ENCODE results near the gene CREBBP. TPM values are rescaled to one million over a fixed set of nuclear protein-coding genes. Genes with fewer than 3 reads are reported as not detected.

Gene CREBBP
- total RNA-seq, 1 donor: 28.2 TPM

GRCh38 chr16:3881499-3881990, 1.0 kb upstream of the CREBBP start:
- no peak for DNase-seq (ENCODE audit: insufficient read length, low spot score, missing footprints)
- Histone ChIP-seq H3K4me2 (ENCODE audit: insufficient read depth, low read length) (peak overlapping the region; percentile 83), H3K9me3 (ENCODE audit: low read depth, low read length) (no peaks in the 10 kb centered on the region), H3K4me3 (ENCODE audit: insufficient read depth, low read length) (peak overlapping the region; percentile 84), H2AFZ (ENCODE audit: low read length) (peak overlapping the region; percentile 89), H3K4me1 (ENCODE audit: insufficient read depth, low read length) (peaks cover 20% of the 10 kb centered on the region), H4K20me1 (ENCODE audit: insufficient read depth, low read length) (peaks cover 30% of the 10 kb centered on the region), H3K36me3 (ENCODE audit: insufficient read depth, low read length) (peaks cover 4% of the 10 kb centered on the region), H3K79me2 (ENCODE audit: insufficient read depth, low read length) (peaks cover 33% of the 10 kb centered on the region), H3K27ac (ENCODE audit: low read depth, low read length) (no peak overlapping the region), H3K27me3 (ENCODE audit: insufficient read depth, low read length) (no peaks in the 10 kb centered on the region)
- TF ChIP-seq CTCF (IDR thresholded peaks at IDR 0.05; ENCODE audit: extremely low read depth, low read depth, low read length): no peak

DNA sequence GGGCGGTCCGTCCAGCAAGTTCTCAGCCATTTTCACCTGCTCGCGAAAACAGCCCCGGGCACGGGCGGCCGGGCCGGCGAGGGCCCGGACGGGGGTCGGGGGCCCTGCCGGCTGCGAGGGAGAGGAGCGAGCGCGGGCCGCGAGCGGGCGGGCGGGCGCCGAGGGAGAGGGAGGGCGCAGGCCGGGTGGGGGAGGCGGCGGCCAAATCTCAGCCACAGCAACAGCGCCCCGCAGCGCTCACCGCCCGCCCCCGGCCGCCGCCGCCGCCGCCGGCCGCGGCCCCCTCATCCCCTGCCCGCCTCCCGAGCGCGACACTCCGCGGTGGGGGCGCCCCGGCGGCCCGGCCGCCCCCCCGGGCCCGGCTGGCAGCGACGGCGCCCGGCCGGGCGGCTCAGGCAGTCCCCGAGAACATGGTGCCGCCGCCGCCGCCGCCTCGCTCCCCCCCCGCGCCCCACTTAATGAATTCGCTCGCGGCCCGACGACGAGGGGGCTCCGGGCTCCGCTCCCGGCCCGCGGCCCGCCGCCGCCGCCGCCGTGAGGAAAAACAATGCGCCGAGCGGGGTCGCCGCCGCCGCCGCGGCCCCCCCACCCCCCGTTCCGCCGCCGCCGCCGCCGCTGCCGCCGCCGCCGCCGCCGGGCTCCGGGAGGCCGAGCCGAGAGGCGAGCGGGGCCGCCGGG, 487 bp downstream of the CREBBP start:
- H3K27ac ChIP-seq (ENCODE audit: low read depth, low read length): no peak overlapping the region
- peaks cover 46% of the 10 kb centered on the region for H4K20me1 ChIP-seq (ENCODE audit: insufficient read depth, low read length)
- no peak for TF ChIP-seq CTCF (IDR thresholded peaks at IDR 0.05; ENCODE audit: extremely low read depth, low read depth, low read length)
- H3K36me3 ChIP-seq (ENCODE audit: insufficient read depth, low read length): peaks cover 4% of the 10 kb centered on the region
- peaks cover 48% of the 10 kb centered on the region for H3K79me2 ChIP-seq (ENCODE audit: insufficient read depth, low read length)
- no peaks in the 10 kb centered on the region for H3K9me3 ChIP-seq (ENCODE audit: low read depth, low read length)
- no peaks in the 10 kb centered on the region for H3K27me3 ChIP-seq (ENCODE audit: insufficient read depth, low read length)
- H3K4me2 ChIP-seq (ENCODE audit: insufficient read depth, low read length): peak overlapping the region; percentile 96
- H3K4me1 ChIP-seq (ENCODE audit: insufficient read depth, low read length): peaks cover 23% of the 10 kb centered on the region
- peak overlapping the region; percentile 84 for H3K4me3 ChIP-seq (ENCODE audit: insufficient read depth, low read length)
- H2AFZ ChIP-seq (ENCODE audit: low read length): no peak overlapping the region
- DNase-seq (ENCODE audit: insufficient read length, low spot score, missing footprints): peak; percentile 97

DNA sequence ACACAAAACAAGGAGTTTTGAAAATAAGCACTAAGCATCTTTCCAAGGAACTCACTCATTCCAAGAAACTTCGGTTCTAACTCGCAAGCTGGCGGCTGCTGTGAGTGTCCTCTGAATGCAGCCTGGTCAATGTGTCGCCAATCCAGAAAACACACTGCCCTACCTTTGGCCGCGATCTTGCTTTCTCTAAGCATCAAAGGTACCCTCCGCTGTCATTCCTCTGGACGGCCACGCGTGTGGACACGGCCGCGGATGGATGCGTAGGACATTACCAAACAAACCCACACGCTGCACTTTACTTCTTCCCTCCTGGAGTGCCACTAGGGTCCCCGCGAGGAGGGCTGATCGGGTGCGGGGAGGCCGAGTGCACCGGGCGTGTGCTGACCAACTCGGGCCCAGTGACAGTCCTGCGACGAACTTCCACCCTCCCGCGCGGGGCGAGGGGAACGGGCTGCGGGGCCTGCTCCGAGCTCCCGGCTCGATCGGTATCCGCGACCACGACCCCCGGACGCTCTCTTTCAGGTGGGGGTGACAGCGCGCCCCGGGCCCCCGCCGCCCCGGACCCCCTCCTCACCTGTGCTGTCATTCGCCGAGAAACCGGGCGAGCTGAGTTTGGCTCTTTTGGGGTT, 1.1 kb downstream of the CREBBP start:
- Histone ChIP-seq H3K4me1 (ENCODE audit: insufficient read depth, low read length) (peaks cover 23% of the 10 kb centered on the region), H2AFZ (ENCODE audit: low read length) (no peak overlapping the region), H3K9me3 (ENCODE audit: low read depth, low read length) (no peaks in the 10 kb centered on the region), H3K4me2 (ENCODE audit: insufficient read depth, low read length) (peak overlapping the region; percentile 96), H3K27me3 (ENCODE audit: insufficient read depth, low read length) (no peaks in the 10 kb centered on the region), H3K27ac (ENCODE audit: low read depth, low read length) (no peak overlapping the region), H4K20me1 (ENCODE audit: insufficient read depth, low read length) (peaks cover 52% of the 10 kb centered on the region), H3K36me3 (ENCODE audit: insufficient read depth, low read length) (peaks cover 4% of the 10 kb centered on the region), H3K4me3 (ENCODE audit: insufficient read depth, low read length) (peak overlapping the region; percentile 84), H3K79me2 (ENCODE audit: insufficient read depth, low read length) (peaks cover 55% of the 10 kb centered on the region)
- TF ChIP-seq CTCF (IDR thresholded peaks at IDR 0.05; ENCODE audit: extremely low read depth, low read depth, low read length): no peak
- DNase-seq (ENCODE audit: insufficient read length, low spot score, missing footprints): no peak

- Histone ChIP-seq H3K79me2 (ENCODE audit: insufficient read depth, low read length) (peaks cover 62% of the 10 kb centered on the region), H3K9me3 (ENCODE audit: low read depth, low read length) (no peaks in the 10 kb centered on the region), H3K4me3 (ENCODE audit: insufficient read depth, low read length) (peak overlapping the region; percentile 84), H3K27me3 (ENCODE audit: insufficient read depth, low read length) (no peaks in the 10 kb centered on the region), H3K27ac (ENCODE audit: low read depth, low read length) (no peak overlapping the region), H3K36me3 (ENCODE audit: insufficient read depth, low read length) (peaks cover 4% of the 10 kb centered on the region), H3K4me2 (ENCODE audit: insufficient read depth, low read length) (peak overlapping the region; percentile 96), H3K4me1 (ENCODE audit: insufficient read depth, low read length) (peaks cover 23% of the 10 kb centered on the region), H4K20me1 (ENCODE audit: insufficient read depth, low read length) (peaks cover 60% of the 10 kb centered on the region), H2AFZ (ENCODE audit: low read length) (no peak overlapping the region)
- no peak for DNase-seq (ENCODE audit: insufficient read length, low spot score, missing footprints)
- no peak for TF ChIP-seq CTCF (IDR thresholded peaks at IDR 0.05; ENCODE audit: extremely low read depth, low read depth, low read length)
Observed at GRCh38 chr16:3878610-3879009, 1.9 kb downstream of the CREBBP start.

All from osteoblast (primary cell).